A673 (cell line): ENCODE measurements around the gene ZDHHC6. TPM values are rescaled to one million over a fixed set of nuclear protein-coding genes. Genes with fewer than 3 reads are reported as not detected.
A peak's percentile ranks its signal among the peaks of the same experiment; 100 is the strongest.

ENCODE experiments used
- BruUV-seq: library from RNA; stranded (reverse); fragments of 400-500 nt; replicated peaks from 2 replicates; lab custom pipeline; 2021; lab: Mats Ljungman, UMichigan
- CTCF ChIA-PET: fragments of 300-600 bp; sonication (Branson Sonifier 250); formaldehyde crosslinking; loops from one replicate; lab custom pipeline; 2022; ENCODE audit warnings: antibody characterized with exemption; lab: Charles Lee
- POLR2A ChIA-PET: fragments of 300-600 bp; sonication (Branson Sonifier 250); formaldehyde crosslinking; loops from one replicate; lab custom pipeline; 2022; ENCODE audit warnings: antibody characterized with exemption; ENCODE audit not compliant: low non-redundant PET; lab: Charles Lee
- DNase-seq: peaks from one replicate; pipeline ENCODE4 v3.0.0-alpha.2; 2015; ENCODE audit warnings: low spot score
- H3K27ac ChIP-seq: fragments of 200-600 bp; sonication (generic); 2 replicates; pipeline ENCODE4 v1.5.1; 2016; ENCODE audit warnings: mixed run types, low read depth, mild to moderate bottlenecking, mixed read lengths, antibody characterized with exemption, low read length; ENCODE audit not compliant: poor library complexity, severe bottlenecking
- H3K27me3 ChIP-seq: fragments of 200-600 bp; sonication (generic); replicated peaks from 2 replicates; pipeline ENCODE4 v1.6.1; 2017; ENCODE audit warnings: mixed run types, low read depth, mild to moderate bottlenecking, mixed read lengths, antibody characterized with exemption, low read length; ENCODE audit not compliant: insufficient read depth, poor library complexity
- H3K36me3 ChIP-seq: fragments of 200-600 bp; sonication (generic); 2 replicates; pipeline ENCODE4 v1.6.1; 2016; ENCODE audit warnings: mixed run types, mild to moderate bottlenecking, mixed read lengths, antibody characterized with exemption, low read length; ENCODE audit not compliant: insufficient read depth, poor library complexity, severe bottlenecking
- H3K4me1 ChIP-seq: fragments of 200-600 bp; sonication (generic); 2 replicates; pipeline ENCODE4 v1.6.1; 2017; ENCODE audit warnings: mixed run types, mild to moderate bottlenecking, mixed read lengths, antibody characterized with exemption, low read length; ENCODE audit not compliant: insufficient read depth, poor library complexity, severe bottlenecking
- H3K4me3 ChIP-seq: fragments of 200-600 bp; sonication (generic); 2 replicates; pipeline ENCODE4 v1.5.1; 2016; ENCODE audit warnings: low read depth, mixed run types, mild to moderate bottlenecking, mixed read lengths, low read length; ENCODE audit not compliant: poor library complexity, severe bottlenecking
- H3K9me3 ChIP-seq: fragments of 200-600 bp; sonication (generic); 2 replicates; pipeline ENCODE4 v1.6.1; 2016; ENCODE audit warnings: mixed run types, low read depth, mild to moderate bottlenecking, mixed read lengths, antibody characterized with exemption, low read length; ENCODE audit not compliant: poor library complexity, severe bottlenecking
- EZH2 ChIP-seq: fragments of 200-600 bp; sonication (generic); IDR thresholded peaks from 2 replicates; pipeline ENCODE4 v1.6.1; 2017; ENCODE audit warnings: borderline replicate concordance, low read depth, mild to moderate bottlenecking, mixed read lengths, antibody characterized with exemption, low read length; ENCODE audit not compliant: poor library complexity, severe bottlenecking
- intact Hi-C: fragments of 100-400 bp; cut with micrococcal nuclease; formaldehyde crosslinking; loops from one replicate; pipeline ENCODE4 v1.10.0; 2022; ENCODE audit not compliant: unreplicated experiment
- total RNA-seq: library from RNA; stranded (reverse); gene quantifications from 2 replicates; pipeline ENCODE4 v1.2.3, GENCODE V29; 2021
- TF ChIP-seq, protein P1 (sequence below): fragments of 300-800, 200-600 bp; sonication (generic); conservative IDR thresholded peaks from 2 replicates; pipeline ENCODE4 v1.5.1; 2017; ENCODE audit warnings: low read depth, mild to moderate bottlenecking, antibody characterized with exemption, low read length, moderate library complexity, mixed read lengths

ZDHHC6 gene
- total RNA-seq, 1 experiment from 2014 or later: 38.8 TPM

DNA sequence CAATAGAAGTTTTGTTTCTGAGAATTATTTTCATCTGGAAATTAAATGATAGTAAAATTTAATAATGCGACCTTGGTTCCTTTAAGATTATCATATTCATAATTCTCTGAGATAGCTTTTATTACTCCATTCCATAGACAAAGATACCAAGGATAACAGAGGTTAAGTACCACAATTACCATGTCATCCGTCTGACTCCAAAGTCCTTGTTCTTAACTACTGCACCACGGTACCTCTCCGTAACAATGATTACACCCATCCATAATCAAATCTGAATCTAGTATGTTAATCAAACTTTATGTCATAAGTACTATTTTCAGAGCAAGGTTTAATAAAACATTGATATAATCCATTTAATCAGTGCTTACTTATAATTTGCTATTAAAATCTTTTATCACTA is 8.4 kb downstream of the ZDHHC6 start:
- BruUV-seq: no TSS peak
- Histone ChIP-seq H3K9me3 (no peaks in the 10 kb centered on the region), H3K27ac (no peak overlapping the region), H3K4me3 (no peak overlapping the region), H3K27me3 (no peaks in the 10 kb centered on the region), H3K4me1 (no peaks in the 10 kb centered on the region), H3K36me3 (peaks cover 22% of the 10 kb centered on the region)
- intact Hi-C loops: loop anchor here (10.0 kb wide), 1 partner anchor 294 kb away; no protein-coding TSS in a partner anchor
- ChIA-PET POLR2A (no interaction called here), CTCF (no interaction called here)
- DNase-seq: no peak
- TF ChIP-seq, protein P1, sequence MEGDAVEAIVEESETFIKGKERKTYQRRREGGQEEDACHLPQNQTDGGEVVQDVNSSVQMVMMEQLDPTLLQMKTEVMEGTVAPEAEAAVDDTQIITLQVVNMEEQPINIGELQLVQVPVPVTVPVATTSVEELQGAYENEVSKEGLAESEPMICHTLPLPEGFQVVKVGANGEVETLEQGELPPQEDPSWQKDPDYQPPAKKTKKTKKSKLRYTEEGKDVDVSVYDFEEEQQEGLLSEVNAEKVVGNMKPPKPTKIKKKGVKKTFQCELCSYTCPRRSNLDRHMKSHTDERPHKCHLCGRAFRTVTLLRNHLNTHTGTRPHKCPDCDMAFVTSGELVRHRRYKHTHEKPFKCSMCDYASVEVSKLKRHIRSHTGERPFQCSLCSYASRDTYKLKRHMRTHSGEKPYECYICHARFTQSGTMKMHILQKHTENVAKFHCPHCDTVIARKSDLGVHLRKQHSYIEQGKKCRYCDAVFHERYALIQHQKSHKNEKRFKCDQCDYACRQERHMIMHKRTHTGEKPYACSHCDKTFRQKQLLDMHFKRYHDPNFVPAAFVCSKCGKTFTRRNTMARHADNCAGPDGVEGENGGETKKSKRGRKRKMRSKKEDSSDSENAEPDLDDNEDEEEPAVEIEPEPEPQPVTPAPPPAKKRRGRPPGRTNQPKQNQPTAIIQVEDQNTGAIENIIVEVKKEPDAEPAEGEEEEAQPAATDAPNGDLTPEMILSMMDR: no peak
- TF ChIP-seq EZH2: no peak

DNA sequence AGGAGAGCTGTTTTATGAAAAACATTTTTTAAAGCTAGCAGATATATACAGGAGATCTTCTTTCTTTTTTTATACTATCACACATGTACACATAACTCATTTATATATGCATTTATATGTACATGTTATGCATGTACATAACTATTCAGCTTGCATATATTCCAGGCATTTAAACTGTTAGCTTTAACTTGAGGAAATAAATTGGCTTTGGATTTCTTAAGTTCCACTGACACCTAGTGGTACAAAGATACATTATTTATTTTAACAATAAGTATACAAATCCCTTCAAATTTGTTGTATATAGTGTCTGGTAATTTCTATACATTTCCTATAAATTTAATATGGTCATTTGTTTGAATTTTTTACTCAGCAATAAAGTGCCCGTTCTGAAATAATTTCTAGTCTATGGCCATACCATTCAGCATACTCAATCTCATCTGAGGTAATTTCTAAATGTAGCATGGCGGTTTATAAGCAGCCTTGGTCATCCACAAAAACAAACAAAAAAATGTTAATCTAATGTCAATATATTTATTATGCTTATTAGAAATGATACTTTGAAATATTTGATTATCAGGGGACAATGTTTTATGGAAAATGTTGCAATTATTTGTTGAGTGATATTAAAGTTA is 11.6 kb downstream of the ZDHHC6 start:
- H3K4me1 ChIP-seq: no peaks in the 10 kb centered on the region
- no peak overlapping the region for H3K27ac ChIP-seq
- CTCF ChIA-PET: interaction anchor here (0.5 to 1.5 kb wide), 6 partner anchors 113 to 1516 kb away, joined by 3 to 11 read pairs (median 4); partner anchors contain the start of genes BBIP1 and SHOC2
- POLR2A ChIA-PET: no interaction called here
- no peak overlapping the region for H3K4me3 ChIP-seq
- no TSS peak for BruUV-seq
- DNase-seq: peak; percentile 60
- H3K9me3 ChIP-seq: no peaks in the 10 kb centered on the region
- H3K36me3 ChIP-seq: peaks cover 41% of the 10 kb centered on the region
- no peak for TF ChIP-seq EZH2
- TF ChIP-seq, protein P1: peak; percentile 61
- intact Hi-C loops: loop anchor here (5.0 to 10.0 kb wide), 2 partner anchors 113 to 290 kb away; no protein-coding TSS in a partner anchor
- H3K27me3 ChIP-seq: no peaks in the 10 kb centered on the region

DNA sequence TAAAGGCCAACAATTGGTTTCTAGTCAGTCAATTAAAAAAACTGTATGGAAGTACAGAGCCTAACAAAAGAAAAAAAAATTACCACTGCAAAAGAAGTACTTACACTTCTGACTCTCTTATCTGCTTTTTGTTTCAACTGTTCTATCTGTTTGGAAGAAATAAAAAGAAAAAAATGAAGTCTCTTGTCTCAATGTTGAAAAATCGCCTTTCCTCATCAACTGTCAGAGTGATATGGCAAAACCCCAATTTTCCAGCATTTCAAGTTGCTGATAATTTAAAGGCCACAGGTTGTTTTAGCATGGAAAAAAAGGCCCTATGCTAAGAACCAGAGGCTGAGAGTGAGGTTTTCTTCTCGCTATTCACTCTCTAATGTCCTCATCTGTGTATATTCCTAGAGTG is 13.6 kb downstream of the ZDHHC6 start:
- H3K27me3 ChIP-seq: no peaks in the 10 kb centered on the region
- peaks cover 43% of the 10 kb centered on the region for H3K36me3 ChIP-seq
- BruUV-seq: no TSS peak
- CTCF ChIA-PET: no interaction called here
- POLR2A ChIA-PET: no interaction called here
- H3K9me3 ChIP-seq: no peaks in the 10 kb centered on the region
- no peaks in the 10 kb centered on the region for H3K4me1 ChIP-seq
- no peak for DNase-seq
- H3K27ac ChIP-seq: no peak overlapping the region
- intact Hi-C loops: loop anchor here (5.0 to 10.0 kb wide), 2 partner anchors 111 to 288 kb away; no protein-coding TSS in a partner anchor
- TF ChIP-seq, protein P1: no peak
- TF ChIP-seq EZH2: no peak
- H3K4me3 ChIP-seq: no peak overlapping the region
